Spleen (tissue), 7 donors: ENCODE data around the gene ATG4A.

Experiments
- POLR2A ChIP-seq, 3 donors: fragments of 450-650 bp; IDR thresholded peaks; one replicate each; pipeline ENCODE4 v1.5.1; 2017; ENCODE audit warnings: antibody characterized with exemption in 3 of 3, mild to moderate bottlenecking in 1 of 3
- POLR2AphosphoS5 ChIP-seq, 3 donors: sonication (generic); formaldehyde crosslinking; IDR thresholded peaks; one replicate each; pipeline ENCODE4 v1.5.1; 2017; ENCODE audit warnings: antibody characterized with exemption in 3 of 3
- TF ChIP-seq, protein P1 (sequence below), 11 experiments: fragments of 200-600 bp in 7 of 11; fragments of 450-650 bp in 4 of 11; sonication (generic) in 4 of 11; IDR thresholded peaks in 8 of 11; conservative IDR thresholded peaks in 3 of 11; 1 replicate in 7 of 11; 2 replicates in 4 of 11; pipeline versions ENCODE4 v1.4.0 to v1.8.0; 2016 to 2021; ENCODE audit warnings: antibody characterized with exemption in 11 of 11, inconsistent platforms in 4 of 11, mild to moderate bottlenecking in 1 of 11
- donor health status: DM: no; HTN: no; CAD: no; lungs with moderate emphysema.
- donor health status: DM: no; HTN: no; CAD: no.
- donor health status: DM: no; HTN: no; CAD: no.

- TF ChIP-seq, protein P1, sequence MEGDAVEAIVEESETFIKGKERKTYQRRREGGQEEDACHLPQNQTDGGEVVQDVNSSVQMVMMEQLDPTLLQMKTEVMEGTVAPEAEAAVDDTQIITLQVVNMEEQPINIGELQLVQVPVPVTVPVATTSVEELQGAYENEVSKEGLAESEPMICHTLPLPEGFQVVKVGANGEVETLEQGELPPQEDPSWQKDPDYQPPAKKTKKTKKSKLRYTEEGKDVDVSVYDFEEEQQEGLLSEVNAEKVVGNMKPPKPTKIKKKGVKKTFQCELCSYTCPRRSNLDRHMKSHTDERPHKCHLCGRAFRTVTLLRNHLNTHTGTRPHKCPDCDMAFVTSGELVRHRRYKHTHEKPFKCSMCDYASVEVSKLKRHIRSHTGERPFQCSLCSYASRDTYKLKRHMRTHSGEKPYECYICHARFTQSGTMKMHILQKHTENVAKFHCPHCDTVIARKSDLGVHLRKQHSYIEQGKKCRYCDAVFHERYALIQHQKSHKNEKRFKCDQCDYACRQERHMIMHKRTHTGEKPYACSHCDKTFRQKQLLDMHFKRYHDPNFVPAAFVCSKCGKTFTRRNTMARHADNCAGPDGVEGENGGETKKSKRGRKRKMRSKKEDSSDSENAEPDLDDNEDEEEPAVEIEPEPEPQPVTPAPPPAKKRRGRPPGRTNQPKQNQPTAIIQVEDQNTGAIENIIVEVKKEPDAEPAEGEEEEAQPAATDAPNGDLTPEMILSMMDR (IDR thresholded peaks at IDR 0.05 in 8 of 11, conservative IDR thresholded peaks at IDR 0.05 in 3 of 11): no peak
- no peak for TF ChIP-seq POLR2AphosphoS5 (IDR thresholded peaks at IDR 0.05)
- no peak for TF ChIP-seq POLR2A (IDR thresholded peaks at IDR 0.05)
Observed at GRCh38 chrX:108159028-108159670, 67.6 kb downstream of the ATG4A start.
